BLaER1 treated with 17β-estradiol and CSF1 and Interleukin-3, amounts not matched to agents 10 nM and 100 nM (cell line): ENCODE data around the gene KLF3.
"Not testable (repeated sequence)": the region's sequence is repeated elsewhere in the genome, so short reads cannot be mapped to it uniquely, and the experiment has no call there.

Experiments used
- H3K27ac ChIP-seq, 11 experiments: shearing (Covaris generic); formaldehyde crosslinking; 2 replicates each; pipeline ENCODE4 v1.8.1; 2022
- H3K27me3 ChIP-seq, 11 experiments: shearing (Covaris generic); formaldehyde crosslinking; 2 replicates each; pipeline ENCODE4 v1.8.1; 2022
- H3K36me3 ChIP-seq, 11 experiments: shearing (Covaris generic); formaldehyde crosslinking; 2 replicates each; pipeline ENCODE4 v1.8.1; 2022
- H3K4me1 ChIP-seq, 10 experiments: shearing (Covaris generic); formaldehyde crosslinking; 2 replicates each; pipeline ENCODE4 v1.8.1; 2022
- H3K4me2 ChIP-seq, 11 experiments: shearing (Covaris generic); formaldehyde crosslinking; 2 replicates each; pipeline ENCODE4 v1.8.1; 2022
- H3K4me3 ChIP-seq, 10 experiments: shearing (Covaris generic); formaldehyde crosslinking; 2 replicates each; pipeline ENCODE4 v1.8.1; 2022
- H3K9ac ChIP-seq, 11 experiments: shearing (Covaris generic); formaldehyde crosslinking; 2 replicates each; pipeline ENCODE4 v1.8.1; 2022
- H3K9me3 ChIP-seq, 11 experiments: shearing (Covaris generic); formaldehyde crosslinking; replicated peaks in 1 of 11; 2 replicates each; pipeline ENCODE4 v1.8.1; 2022
- H4K20me1 ChIP-seq, 11 experiments: shearing (Covaris generic); formaldehyde crosslinking; 2 replicates each; pipeline ENCODE4 v1.8.1; 2022
- Cebpa-rat ChIP-seq, 11 experiments: shearing (Covaris generic); IDR thresholded peaks; 2 replicates each; pipeline ENCODE4 v1.8.1; 2022

KLF3 gene

DNA sequence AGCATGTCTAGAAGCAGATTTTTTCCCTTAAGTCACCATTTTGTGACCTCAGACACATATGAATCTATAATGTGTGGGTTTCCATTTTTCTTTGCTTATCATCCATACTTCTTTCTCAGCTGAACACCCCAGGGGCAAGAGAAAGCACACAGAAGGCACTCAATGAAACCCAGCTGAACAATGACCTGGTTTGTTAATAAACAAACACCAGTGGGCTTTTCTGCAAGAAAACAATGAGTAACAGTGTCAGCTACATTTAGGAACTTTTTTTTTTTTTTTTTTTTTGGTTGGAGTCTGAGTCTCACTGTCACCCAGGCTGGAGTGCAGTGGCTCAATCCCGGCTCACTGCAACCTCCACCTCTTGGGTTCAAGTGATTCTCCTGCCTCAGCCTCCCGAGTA lies 40.7 kb upstream of the KLF3 start:
- Histone ChIP-seq H3K4me1 (peaks cover 0 to 22% (median 0%) of the 10 kb centered on the region in 10 experiments; a peak in 4 of 20 replicates), H3K4me3 (no peak overlapping the region), H3K4me2 (no peak overlapping the region), H3K9ac (no peak overlapping the region), H3K27me3 (no peaks in the 10 kb centered on the region), H3K36me3 (no peaks in the 10 kb centered on the region), H3K9me3 (peaks cover 0 to 9% (median 0%) of the 10 kb centered on the region in 11 experiments; a peak in 3 of 22 replicates), H4K20me1 (no peaks in the 10 kb centered on the region), H3K27ac (no peak overlapping the region)
- no peak for TF ChIP-seq Cebpa-rat (IDR thresholded peaks at IDR 0.05)

DNA sequence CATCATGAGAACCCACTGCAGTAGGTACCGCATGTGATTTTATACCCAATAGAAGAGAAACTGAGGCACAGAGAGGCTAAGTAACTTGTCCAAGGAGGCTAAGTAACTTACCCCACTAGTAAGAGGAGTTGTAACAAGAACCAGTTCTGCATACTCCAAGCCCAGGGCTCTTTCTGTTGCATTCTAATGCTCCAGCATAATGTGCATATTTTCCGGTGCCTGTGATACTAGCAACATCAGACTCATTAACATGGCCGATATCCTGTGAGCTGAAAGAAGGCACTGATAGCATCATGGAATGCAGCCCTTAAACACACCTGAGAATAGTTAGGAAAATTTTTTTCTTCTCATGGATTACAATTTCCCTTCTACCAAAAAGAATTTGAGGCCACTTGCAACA lies 39.7 kb upstream of the KLF3 start:
- Histone ChIP-seq H3K27ac (no peak overlapping the region), H3K4me1 (peaks cover 0 to 21% (median 0%) of the 10 kb centered on the region in 10 experiments; a peak in 4 of 20 replicates), H3K9ac (no peak overlapping the region), H4K20me1 (no peaks in the 10 kb centered on the region), H3K9me3 (peaks cover 0 to 9% (median 0%) of the 10 kb centered on the region in 11 experiments; a peak in 3 of 22 replicates), H3K4me2 (no peak overlapping the region), H3K27me3 (no peaks in the 10 kb centered on the region), H3K4me3 (no peak overlapping the region), H3K36me3 (no peaks in the 10 kb centered on the region)
- TF ChIP-seq Cebpa-rat (IDR thresholded peaks at IDR 0.05), result no peak

DNA sequence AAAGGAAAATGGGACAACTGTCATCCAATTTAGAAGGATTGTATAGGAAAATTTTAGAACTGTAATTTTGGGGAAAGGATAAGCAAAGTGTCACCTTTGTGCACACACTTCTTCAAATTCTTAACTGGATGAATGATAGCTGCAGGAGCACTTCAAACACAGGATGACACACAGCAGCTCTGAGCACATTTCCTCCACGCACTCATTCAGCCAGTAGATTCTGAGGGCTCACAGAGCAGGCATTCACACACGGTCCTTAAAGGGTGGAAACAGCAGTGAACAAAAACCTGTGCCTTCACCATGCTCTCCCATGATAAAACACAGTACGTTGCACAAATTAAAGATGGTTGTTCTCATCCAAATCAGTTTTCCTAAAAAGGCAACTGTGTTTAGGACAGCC lies 38.5 kb upstream of the KLF3 start:
- no peak overlapping the region for H3K9ac ChIP-seq
- peaks cover 0 to 10% (median 0%) of the 10 kb centered on the region in 10 experiments; a peak in 1 of 20 replicates for H3K4me1 ChIP-seq
- no peaks in the 10 kb centered on the region for H3K36me3 ChIP-seq
- H3K27me3 ChIP-seq, result no peaks in the 10 kb centered on the region
- H3K27ac ChIP-seq, result no peak overlapping the region
- H3K4me2 ChIP-seq, result no peak overlapping the region
- H4K20me1 ChIP-seq, result no peaks in the 10 kb centered on the region
- peaks cover 0 to 9% (median 0%) of the 10 kb centered on the region in 11 experiments; a peak in 3 of 22 replicates for H3K9me3 ChIP-seq
- no peak for TF ChIP-seq Cebpa-rat (IDR thresholded peaks at IDR 0.05)
- H3K4me3 ChIP-seq, result no peak overlapping the region

DNA sequence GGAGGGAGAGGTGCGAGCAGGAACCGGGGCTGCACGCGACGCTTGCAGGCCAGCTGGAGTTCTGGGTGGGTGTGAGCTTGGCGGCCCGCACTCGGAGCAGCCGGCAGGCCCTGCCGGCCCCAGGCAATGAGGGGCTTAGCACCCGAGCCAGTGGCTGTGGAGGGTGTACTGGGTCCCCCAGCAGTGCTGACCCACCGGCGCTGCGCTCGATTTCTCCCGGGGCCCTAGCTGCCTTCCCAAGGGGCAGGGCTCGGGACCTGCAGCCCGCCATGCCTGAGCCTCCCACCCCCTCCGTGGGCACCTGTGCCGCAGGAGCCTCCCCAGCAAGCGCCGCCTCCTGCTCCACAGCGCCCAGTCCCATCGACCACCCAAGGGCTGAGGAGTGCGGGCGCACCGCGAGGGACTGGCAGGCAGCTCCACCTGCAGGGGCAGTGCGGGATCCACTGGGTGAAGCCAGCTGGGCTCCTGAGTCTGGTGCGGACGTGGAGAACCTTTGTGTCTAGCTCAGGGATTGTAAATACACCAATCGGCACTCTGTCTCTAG lies 37.0 kb upstream of the KLF3 start:
- not testable (repeated sequence) for H4K20me1 ChIP-seq, H3K9ac ChIP-seq, H3K4me2 ChIP-seq, H3K27me3 ChIP-seq, H3K9me3 ChIP-seq, H3K36me3 ChIP-seq, H3K4me1 ChIP-seq, H3K27ac ChIP-seq, H3K4me3 ChIP-seq

DNA sequence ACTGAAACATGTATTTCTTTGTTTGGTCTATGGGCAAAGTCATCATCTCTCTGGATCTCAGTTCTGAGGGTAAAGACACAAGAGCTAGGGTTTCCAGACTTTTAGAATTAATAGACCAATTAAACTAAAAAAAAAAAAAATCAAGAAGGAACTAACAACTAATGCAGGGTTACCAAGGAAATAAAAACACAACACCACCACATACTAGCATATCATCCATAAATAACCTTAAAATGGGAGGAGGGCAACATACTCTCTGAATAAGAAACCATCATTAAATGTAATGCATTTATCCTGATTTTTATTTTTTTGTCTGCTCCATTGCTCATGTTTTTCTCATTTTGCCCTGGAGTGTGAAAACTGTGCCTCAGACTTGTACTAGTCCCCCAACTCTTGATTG lies 33.5 kb upstream of the KLF3 start:
- no peak overlapping the region for H3K27ac ChIP-seq
- H3K4me3 ChIP-seq, result no peak overlapping the region
- H3K9me3 ChIP-seq, result peaks cover 0 to 9% (median 0%) of the 10 kb centered on the region in 11 experiments; a peak in 3 of 22 replicates
- H3K4me1 ChIP-seq, result no peaks in the 10 kb centered on the region
- no peak for TF ChIP-seq Cebpa-rat (IDR thresholded peaks at IDR 0.05)
- no peaks in the 10 kb centered on the region for H3K27me3 ChIP-seq
- H4K20me1 ChIP-seq, result no peaks in the 10 kb centered on the region
- no peak overlapping the region for H3K4me2 ChIP-seq
- H3K36me3 ChIP-seq, result no peaks in the 10 kb centered on the region
- H3K9ac ChIP-seq, result no peak overlapping the region

DNA sequence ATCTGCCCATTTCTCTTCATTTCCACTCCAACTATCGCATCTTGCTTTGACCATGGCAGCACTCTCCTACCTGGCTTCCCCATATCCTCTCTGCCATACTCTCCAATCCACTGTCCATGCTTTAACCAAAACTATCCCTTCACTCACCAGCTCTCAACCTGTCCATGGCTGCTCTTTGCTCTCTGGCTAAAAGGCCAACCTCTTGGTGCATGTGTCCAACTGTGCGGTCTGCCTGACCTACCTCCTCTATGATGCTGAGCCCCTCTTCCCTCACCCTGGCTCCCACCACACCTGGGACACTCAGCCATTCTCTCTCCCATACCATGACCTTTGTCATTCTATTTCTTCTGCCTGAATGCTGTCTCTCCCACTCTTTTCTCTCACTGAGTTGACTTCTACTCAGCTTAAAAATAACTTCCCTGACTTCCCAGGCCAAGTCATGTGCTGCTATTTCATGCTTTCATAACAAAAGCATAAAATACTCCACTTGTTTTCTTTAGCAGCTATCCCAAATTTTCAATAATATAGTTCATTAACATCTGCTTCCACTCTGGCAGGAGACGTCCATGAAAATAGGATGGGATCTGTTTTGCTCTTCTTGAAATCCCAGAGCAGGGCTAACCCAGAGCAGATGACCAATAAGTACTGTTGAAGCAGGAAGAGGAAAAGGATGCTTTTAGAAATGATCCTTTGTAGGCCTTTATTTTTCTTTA lies 29.8 kb upstream of the KLF3 start:
- H3K9ac ChIP-seq, result no peak overlapping the region
- no peak overlapping the region for H3K4me3 ChIP-seq
- H3K36me3 ChIP-seq, result no peaks in the 10 kb centered on the region
- no peaks in the 10 kb centered on the region for H3K27me3 ChIP-seq
- no peaks in the 10 kb centered on the region for H3K4me1 ChIP-seq
- no peaks in the 10 kb centered on the region for H4K20me1 ChIP-seq
- peak overlapping the region in 1 of 11 experiments; percentile 10; a peak in 2 of 22 replicates for H3K4me2 ChIP-seq
- H3K27ac ChIP-seq, result no peak overlapping the region
- TF ChIP-seq Cebpa-rat (IDR thresholded peaks at IDR 0.05), result no peak
- H3K9me3 ChIP-seq, result no peaks in the 10 kb centered on the region

DNA sequence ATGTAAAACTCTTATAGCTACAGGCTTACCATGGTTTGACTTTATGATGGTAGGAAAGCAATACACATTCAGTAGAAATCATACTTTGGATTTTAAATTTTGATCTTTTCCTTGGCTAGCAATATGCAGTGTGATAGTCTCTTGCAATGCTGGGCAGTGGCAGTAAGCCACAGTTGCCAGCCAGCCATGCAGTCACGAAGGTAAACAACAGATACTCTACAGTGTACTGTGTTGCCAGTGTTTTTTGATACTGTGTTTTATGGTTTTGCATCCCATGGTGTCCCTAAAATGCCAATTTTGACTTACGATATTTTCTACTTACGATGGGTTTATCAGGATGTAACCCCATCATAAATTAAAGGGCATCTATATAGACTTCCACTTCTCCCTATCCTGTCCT lies 24.8 kb upstream of the KLF3 start:
- TF ChIP-seq Cebpa-rat (IDR thresholded peaks at IDR 0.05), result no peak
- Histone ChIP-seq H3K27ac (no peak overlapping the region), H3K36me3 (no peaks in the 10 kb centered on the region), H3K9ac (no peak overlapping the region), H3K4me2 (no peak overlapping the region), H3K27me3 (no peaks in the 10 kb centered on the region), H4K20me1 (no peaks in the 10 kb centered on the region), H3K4me3 (no peak overlapping the region), H3K4me1 (no peaks in the 10 kb centered on the region), H3K9me3 (peaks cover 0 to 10% (median 0%) of the 10 kb centered on the region in 11 experiments; a peak in 3 of 22 replicates)

DNA sequence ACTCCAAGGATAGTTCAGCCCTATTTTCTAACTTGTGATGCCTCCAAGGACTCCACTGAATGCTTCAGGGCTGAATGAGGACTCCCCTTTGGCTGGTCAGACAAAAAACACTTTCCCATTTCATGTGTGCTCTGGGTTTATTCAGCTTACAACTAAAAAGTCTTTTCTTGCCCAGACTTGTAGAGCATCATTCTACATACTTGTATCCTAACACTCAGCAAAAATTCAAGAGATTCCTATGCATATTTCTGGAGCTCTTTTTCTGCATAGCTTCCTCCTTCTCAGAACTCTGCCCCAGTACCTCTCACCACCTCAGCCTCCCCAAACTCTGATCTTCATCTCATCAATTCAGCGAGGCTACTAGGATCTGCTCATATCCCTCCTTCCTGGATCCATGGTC lies 22.2 kb upstream of the KLF3 start:
- no peaks in the 10 kb centered on the region for H3K36me3 ChIP-seq
- no peak overlapping the region for H3K4me3 ChIP-seq
- H3K4me1 ChIP-seq, result peaks cover 0 to 2% (median 0%) of the 10 kb centered on the region in 10 experiments; a peak in 1 of 20 replicates
- peaks cover 0 to 10% (median 0%) of the 10 kb centered on the region in 11 experiments; a peak in 3 of 22 replicates for H3K9me3 ChIP-seq
- H3K27ac ChIP-seq, result no peak overlapping the region
- H3K9ac ChIP-seq, result no peak overlapping the region
- H3K4me2 ChIP-seq, result no peak overlapping the region
- no peaks in the 10 kb centered on the region for H4K20me1 ChIP-seq
- no peaks in the 10 kb centered on the region for H3K27me3 ChIP-seq
- no peak for TF ChIP-seq Cebpa-rat (IDR thresholded peaks at IDR 0.05)

DNA sequence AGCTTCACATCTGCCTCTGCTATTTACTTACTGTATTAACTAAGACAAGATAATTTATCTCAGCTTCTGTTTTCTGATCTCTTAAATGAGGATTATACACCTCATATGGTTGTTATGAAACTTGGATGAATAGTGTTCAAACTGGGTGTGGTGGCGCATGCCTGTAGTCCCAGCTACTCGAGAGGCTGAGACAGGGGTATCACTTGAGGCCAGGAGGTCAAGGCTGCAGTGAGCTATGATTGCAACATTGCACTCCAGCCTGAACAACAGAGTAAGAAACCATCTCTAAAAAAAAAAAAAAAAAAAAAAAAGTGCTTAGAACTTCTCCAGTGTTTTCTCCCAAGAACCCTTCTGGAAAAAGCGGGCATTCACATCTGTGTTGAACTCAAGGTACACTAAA lies 19.8 kb upstream of the KLF3 start:
- Histone ChIP-seq H3K9me3 (peaks cover 0 to 10% (median 0%) of the 10 kb centered on the region in 11 experiments; a peak in 3 of 22 replicates), H4K20me1 (no peaks in the 10 kb centered on the region), H3K4me3 (no peak overlapping the region), H3K4me1 (peaks cover 0 to 18% (median 0%) of the 10 kb centered on the region in 10 experiments; a peak in 7 of 20 replicates), H3K4me2 (no peak overlapping the region), H3K36me3 (no peaks in the 10 kb centered on the region), H3K9ac (no peak overlapping the region), H3K27ac (no peak overlapping the region), H3K27me3 (no peaks in the 10 kb centered on the region)
- TF ChIP-seq Cebpa-rat (IDR thresholded peaks at IDR 0.05), result no peak
